HG02981 (cell line): ENCODE measurements around the gene CAPN10.

Experiments
- ATAC-seq: cut with Tn5 transposase; IDR thresholded peaks from one replicate; pipeline ENCODE4 v1.9.1; 2021; ENCODE audit warnings: mild to moderate bottlenecking, moderate library complexity; ENCODE audit not compliant: unreplicated experiment

The CAPN10 gene

GRCh38 chr2:240574386-240575100, 12.0 kb upstream of the CAPN10 start:
- no peak for ATAC-seq

- no peak for ATAC-seq
Measured at GRCh38 chr2:240575101-240575965, 11.2 kb upstream of the CAPN10 start.

- ATAC-seq: no peak
Measured at GRCh38 chr2:240576036-240576435, 10.5 kb upstream of the CAPN10 start.

- no peak for ATAC-seq
Measured at GRCh38 chr2:240576436-240577205, 9.9 kb upstream of the CAPN10 start.

GRCh38 chr2:240577281-240578109, 9.0 kb upstream of the CAPN10 start:
- ATAC-seq: no peak

- ATAC-seq: no peak
Measured at GRCh38 chr2:240578110-240578450, 8.5 kb upstream of the CAPN10 start.

GRCh38 chr2:240578488-240578887, 8.0 kb upstream of the CAPN10 start:
- ATAC-seq: no peak

- no peak for ATAC-seq
Measured at GRCh38 chr2:240579071-240579762, 7.3 kb upstream of the CAPN10 start.

GRCh38 chr2:240579771-240580614, 6.5 kb upstream of the CAPN10 start:
- no peak for ATAC-seq

- no peak for ATAC-seq
Measured at GRCh38 chr2:240581811-240582210, 4.7 kb upstream of the CAPN10 start.

- ATAC-seq: no peak
Measured at GRCh38 chr2:240582781-240583180, 3.8 kb upstream of the CAPN10 start.

GRCh38 chr2:240583774-240584173, 2.8 kb upstream of the CAPN10 start:
- no peak for ATAC-seq

GRCh38 chr2:240584486-240585031, 2.0 kb upstream of the CAPN10 start:
- ATAC-seq: peak; percentile 65

- peak; percentile 21 for ATAC-seq
Measured at GRCh38 chr2:240585101-240585500, 1.4 kb upstream of the CAPN10 start.

- ATAC-seq: no peak
Measured at GRCh38 chr2:240585681-240586197, 795 bp upstream of the CAPN10 start.

GRCh38 chr2:240586919-240587800, 626 bp downstream of the CAPN10 start:
- ATAC-seq: peak; percentile 1

- ATAC-seq: no peak
Measured at GRCh38 chr2:240588006-240588655, 1.6 kb downstream of the CAPN10 start.
